ENCODE measurements around the gene SEBOX.

DNA sequence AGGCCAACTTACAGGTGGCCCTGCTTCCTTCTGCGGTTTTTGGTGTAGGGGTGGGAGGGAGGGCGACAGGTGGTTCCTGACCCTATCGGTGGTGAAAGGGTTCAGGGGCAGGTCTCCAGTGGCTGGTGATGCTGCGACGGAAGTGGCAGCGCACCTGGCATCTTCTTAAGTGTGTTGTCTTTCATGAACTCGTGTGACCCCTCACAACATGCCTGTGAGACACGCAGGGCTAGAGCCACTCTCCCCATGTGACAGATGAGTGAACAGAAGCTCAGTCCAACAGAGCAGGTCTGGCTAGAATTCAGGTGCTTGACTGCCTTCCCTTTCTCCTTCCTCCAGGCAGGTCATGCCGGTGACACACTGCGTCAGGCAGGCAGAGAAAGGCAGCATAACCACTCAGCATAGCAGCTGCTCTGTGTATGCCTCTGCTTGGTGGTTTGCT is 21.5 kb downstream of the SEBOX start:
- TF ChIP-seq GATA2 (IDR thresholded peaks at IDR 0.05; ENCODE audit: low read depth, low read length) (no peak), GATA3 (IDR thresholded peaks at IDR 0.05; ENCODE audit: low read depth, low read length) (no peak)
